GM18502 (cell line): ENCODE measurements around the gene EML5.
"Not testable (repeated sequence)": the region's sequence is repeated elsewhere in the genome, so short reads cannot be mapped to it uniquely, and the experiment has no call there.

Source experiments
- ATAC-seq: cut with Tn5 transposase; IDR thresholded peaks from one replicate; pipeline ENCODE4 v1.9.1; 2021; ENCODE audit warnings: mild to moderate bottlenecking; ENCODE audit not compliant: unreplicated experiment, poor library complexity

Gene EML5

GRCh38 chr14:88804477-88804876, 11.7 kb upstream of the EML5 start:
- ATAC-seq: no peak

- ATAC-seq: no peak
Measured at GRCh38 chr14:88804035-88804434, 11.3 kb upstream of the EML5 start.

- ATAC-seq: no peak
Measured at GRCh38 chr14:88802596-88802995, 9.8 kb upstream of the EML5 start.

GRCh38 chr14:88799522-88799921, 6.8 kb upstream of the EML5 start:
- ATAC-seq: no peak

GRCh38 chr14:88798156-88798555, 5.4 kb upstream of the EML5 start:
- no peak for ATAC-seq

GRCh38 chr14:88793259-88793625, 489 bp upstream of the EML5 start:
- ATAC-seq: no peak

GRCh38 chr14:88791629-88792472, 902 bp downstream of the EML5 start:
- ATAC-seq: no peak

GRCh38 chr14:88791252-88791621, 1.5 kb downstream of the EML5 start:
- ATAC-seq: no peak

- no peak for ATAC-seq
Measured at GRCh38 chr14:88790501-88791251, 2.1 kb downstream of the EML5 start.

GRCh38 chr14:88789573-88789972, 3.2 kb downstream of the EML5 start:
- ATAC-seq: not testable (repeated sequence)

- no peak for ATAC-seq
Measured at GRCh38 chr14:88786715-88787114, 6.0 kb downstream of the EML5 start.

GRCh38 chr14:88785911-88786310, 6.8 kb downstream of the EML5 start:
- ATAC-seq: no peak

- no peak for ATAC-seq
Measured at GRCh38 chr14:88775532-88775931, 17.2 kb downstream of the EML5 start.

- ATAC-seq: no peak
Measured at GRCh38 chr14:88770736-88771135, 22.0 kb downstream of the EML5 start.

- no peak for ATAC-seq
Measured at GRCh38 chr14:88765130-88765529, 27.6 kb downstream of the EML5 start.

- no peak for ATAC-seq
Measured at GRCh38 chr14:88753873-88754272, 38.9 kb downstream of the EML5 start.

GRCh38 chr14:88750945-88751344, 41.8 kb downstream of the EML5 start:
- ATAC-seq: no peak

GRCh38 chr14:88750413-88750812, 42.3 kb downstream of the EML5 start:
- ATAC-seq: no peak

GRCh38 chr14:88749139-88749538, 43.6 kb downstream of the EML5 start:
- no peak for ATAC-seq

GRCh38 chr14:88748288-88748687, 44.5 kb downstream of the EML5 start:
- ATAC-seq: no peak

GRCh38 chr14:88746052-88746451, 46.7 kb downstream of the EML5 start:
- ATAC-seq: no peak

- no peak for ATAC-seq
Measured at GRCh38 chr14:88737245-88737644, 55.5 kb downstream of the EML5 start.
